HUES64 (cell line): Measurements from ENCODE around the gene SPTBN4.
"Not testable (repeated sequence)": the region's sequence is repeated elsewhere in the genome, so short reads cannot be mapped to it uniquely, and the experiment has no call there.

Source experiments
- H3K27ac ChIP-seq: 2 replicates; pipeline ENCODE4 v1.7.0; 2013; ENCODE audit warnings: low read depth, low read length, inconsistent platforms
- H3K27me3 ChIP-seq: 2 replicates; pipeline ENCODE4 v1.6.1; 2013; ENCODE audit warnings: mild to moderate bottlenecking, low read length; ENCODE audit not compliant: insufficient read depth
- H3K36me3 ChIP-seq: 2 replicates; pipeline ENCODE4 v1.6.1; 2013; ENCODE audit warnings: mild to moderate bottlenecking, low read length; ENCODE audit not compliant: insufficient read depth
- H3K4me1 ChIP-seq: 2 replicates; pipeline ENCODE4 v1.6.1; 2013; ENCODE audit warnings: mild to moderate bottlenecking, low read length, moderate library complexity; ENCODE audit not compliant: insufficient read depth
- H3K4me3 ChIP-seq: 2 replicates; pipeline ENCODE4 v1.5.1; 2013; ENCODE audit warnings: mild to moderate bottlenecking, low read length, moderate library complexity
- H3K9ac ChIP-seq: 2 replicates; pipeline ENCODE4 v1.6.1; 2013; ENCODE audit warnings: mild to moderate bottlenecking, low read depth, low read length
- H3K9me3 ChIP-seq: 2 replicates; pipeline ENCODE4 v1.6.1; 2013; ENCODE audit warnings: low read depth, low read length; ENCODE audit not compliant: insufficient read depth
- WGBS: fragments of 150-250, 120-280 bp; methylation state at CpG from one replicate; pipeline ENCODE4 v1.1.7; 2013; ENCODE audit warnings: missing lambda C conversion rate; 5-methylcytosine and 5-hydroxymethylcytosine counted together

Gene SPTBN4

GRCh38 chr19:40620161-40620485 lies 153.3 kb downstream of the SPTBN4 start:
- H3K9ac ChIP-seq = no peak overlapping the region
- 94% methylated on average over 8 of the region's 8 CpGs for WGBS
- no peaks in the 10 kb centered on the region for H3K27me3 ChIP-seq
- peaks cover 48% of the 10 kb centered on the region for H3K36me3 ChIP-seq
- H3K4me1 ChIP-seq = no peaks in the 10 kb centered on the region; the same call in 1 of the 2 replicates
- H3K27ac ChIP-seq = no peak overlapping the region
- H3K9me3 ChIP-seq = no peaks in the 10 kb centered on the region
- H3K4me3 ChIP-seq = no peak overlapping the region

GRCh38 chr19:40621283-40621682 lies 154.5 kb downstream of the SPTBN4 start:
- WGBS = 42% methylated on average over 2 of the region's 2 CpGs
- Histone ChIP-seq H3K36me3 (peaks cover 52% of the 10 kb centered on the region), H3K27me3 (no peaks in the 10 kb centered on the region), H3K4me3 (no peak overlapping the region), H3K27ac (no peak overlapping the region), H3K9me3 (no peaks in the 10 kb centered on the region), H3K9ac (no peak overlapping the region), H3K4me1 (no peaks in the 10 kb centered on the region; the same call in 1 of the 2 replicates)

GRCh38 chr19:40621966-40622772 lies 155.4 kb downstream of the SPTBN4 start:
- no peaks in the 10 kb centered on the region for H3K27me3 ChIP-seq
- H3K9me3 ChIP-seq = no peaks in the 10 kb centered on the region
- 91% methylated on average over 24 of the region's 24 CpGs for WGBS
- no peaks in the 10 kb centered on the region; the same call in 1 of the 2 replicates for H3K4me1 ChIP-seq
- no peak overlapping the region for H3K27ac ChIP-seq
- no peak overlapping the region for H3K4me3 ChIP-seq
- peaks cover 53% of the 10 kb centered on the region for H3K36me3 ChIP-seq
- no peak overlapping the region for H3K9ac ChIP-seq

- H3K27ac ChIP-seq = no peak overlapping the region
- WGBS = 90% methylated on average over 7 of the region's 7 CpGs
- H3K4me1 ChIP-seq = no peaks in the 10 kb centered on the region; the same call in 1 of the 2 replicates
- H3K36me3 ChIP-seq = peaks cover 52% of the 10 kb centered on the region
- H3K9ac ChIP-seq = no peak overlapping the region
- no peaks in the 10 kb centered on the region for H3K27me3 ChIP-seq
- H3K4me3 ChIP-seq = no peak overlapping the region
- no peaks in the 10 kb centered on the region for H3K9me3 ChIP-seq
Measured at GRCh38 chr19:40622773-40623075, 155.9 kb downstream of the SPTBN4 start.

GRCh38 chr19:40623403-40624251 lies 156.8 kb downstream of the SPTBN4 start:
- H3K27ac ChIP-seq = peak overlapping the region; percentile 66; the same call in 1 of the 2 replicates
- H3K4me1 ChIP-seq = no peaks in the 10 kb centered on the region; the same call in 1 of the 2 replicates
- no peak overlapping the region for H3K9ac ChIP-seq
- 13% methylated on average over 41 of the region's 41 CpGs for WGBS
- no peaks in the 10 kb centered on the region for H3K27me3 ChIP-seq
- H3K4me3 ChIP-seq = peak overlapping the region; percentile 44
- H3K36me3 ChIP-seq = peaks cover 47% of the 10 kb centered on the region
- H3K9me3 ChIP-seq = no peaks in the 10 kb centered on the region

GRCh38 chr19:40624369-40625153 lies 157.8 kb downstream of the SPTBN4 start:
- not testable (repeated sequence) for H3K27ac ChIP-seq
- H3K36me3 ChIP-seq = peaks cover 41% of the 10 kb centered on the region

GRCh38 chr19:40625406-40626120 lies 158.8 kb downstream of the SPTBN4 start:
- no peaks in the 10 kb centered on the region; the same call in 1 of the 2 replicates for H3K4me1 ChIP-seq
- H3K4me3 ChIP-seq = no peak overlapping the region
- H3K36me3 ChIP-seq = peaks cover 34% of the 10 kb centered on the region
- H3K27ac ChIP-seq = no peak overlapping the region
- H3K9ac ChIP-seq = no peak overlapping the region
- H3K9me3 ChIP-seq = no peaks in the 10 kb centered on the region
- no peaks in the 10 kb centered on the region for H3K27me3 ChIP-seq
- 91% methylated on average over 7 of the region's 7 CpGs for WGBS

More at GRCh38 chr19:40624369-40625153, 157.8 kb downstream of the SPTBN4 start:
- 84% methylated on average over 14 of the region's 14 CpGs for WGBS
- not testable (repeated sequence) for H3K4me3 ChIP-seq, H3K9ac ChIP-seq, H3K9me3 ChIP-seq, H3K4me1 ChIP-seq, H3K27me3 ChIP-seq
